CD4-positive, alpha-beta memory T cell (primary cell): ENCODE results near the gene EPN3. TPM values are rescaled to one million over a fixed set of nuclear protein-coding genes. Genes with fewer than 3 reads are reported as not detected.

ENCODE experiments used
- CTCF ChIA-PET: fragments of 350-600 bp; sonication (Branson Sonifier 250); formaldehyde crosslinking; loops from one replicate; lab custom pipeline; 2021; ENCODE audit warnings: inconsistent platforms; ENCODE audit not compliant: partially characterized antibody; lab: Charles Lee
- POLR2A ChIA-PET: fragments of 350-600 bp; sonication (Branson Sonifier 250); formaldehyde crosslinking; loops from one replicate; lab custom pipeline; 2021; ENCODE audit not compliant: partially characterized antibody; lab: Charles Lee
- DNase-seq, 5 donors: peaks; one replicate each; pipeline versions ENCODE4 v3.0.0 to v3.0.0-alpha.2; 2020 to 2022; ENCODE audit warnings: mixed read lengths in 1 of 5
- H3K27ac ChIP-seq: one replicate; pipeline ENCODE4 v1.7.0; 2013; ENCODE audit warnings: low read depth, low read length
- H3K27me3 ChIP-seq: 2 replicates; pipeline ENCODE4 v1.7.0; 2013; ENCODE audit warnings: mild to moderate bottlenecking, low read length, moderate library complexity; ENCODE audit not compliant: insufficient read depth
- H3K36me3 ChIP-seq: 2 replicates; pipeline ENCODE4 v1.7.0; 2013; ENCODE audit warnings: mild to moderate bottlenecking, low read length, moderate library complexity; ENCODE audit not compliant: insufficient read depth
- H3K4me1 ChIP-seq: 2 replicates; pipeline ENCODE4 v1.7.0; 2013; ENCODE audit warnings: mild to moderate bottlenecking, low read length, moderate library complexity; ENCODE audit not compliant: insufficient read depth
- H3K4me3 ChIP-seq, 2 donors: one replicate each; pipeline ENCODE4 v1.7.0; 2013; ENCODE audit warnings: low read length in 2 of 2, mild to moderate bottlenecking in 1 of 2
- H3K9me3 ChIP-seq, 2 donors: one replicate each; pipeline ENCODE4 v1.7.0; 2013; ENCODE audit warnings: low read length in 2 of 2, control low read depth in 1 of 2; ENCODE audit not compliant: control insufficient read depth in 1 of 2
- H3K27ac Mint-ChIP-seq, 7 donors: one replicate each; pipeline ENCODE4 v1.8.0; 2020 to 2021; ENCODE audit warnings: mixed read lengths in 7 of 7, mild to moderate bottlenecking in 6 of 7, inconsistent platforms in 3 of 7, moderate library complexity in 3 of 7
- H3K27me3 Mint-ChIP-seq, 2 donors: one replicate each; pipeline ENCODE4 v1.8.0; 2020 to 2021; ENCODE audit warnings: mixed read lengths in 2 of 2
- H3K36me3 Mint-ChIP-seq, 2 donors: one replicate each; pipeline ENCODE4 v1.8.0; 2020 to 2021; ENCODE audit warnings: mixed read lengths in 2 of 2, inconsistent platforms in 1 of 2, mild to moderate bottlenecking in 1 of 2
- H3K4me1 Mint-ChIP-seq, 4 donors: one replicate each; pipeline ENCODE4 v1.8.0; 2020 to 2021; ENCODE audit warnings: mixed read lengths in 4 of 4, mild to moderate bottlenecking in 1 of 4
- H3K4me3 Mint-ChIP-seq, 8 donors: one replicate each; pipeline ENCODE4 v1.8.0; 2020 to 2021; ENCODE audit warnings: mixed read lengths in 8 of 8, mild to moderate bottlenecking in 7 of 8, moderate library complexity in 6 of 8, inconsistent platforms in 3 of 8
- H3K9me3 Mint-ChIP-seq, 8 donors: one replicate each; pipeline ENCODE4 v1.8.0; 2020 to 2021; ENCODE audit warnings: mixed read lengths in 8 of 8, mild to moderate bottlenecking in 5 of 8, inconsistent platforms in 3 of 8, moderate library complexity in 1 of 8
- intact Hi-C: fragments of 100-400 bp; cut with micrococcal nuclease; formaldehyde crosslinking; loops from one replicate; pipeline ENCODE4 v1.15.1; 2023
- polyA plus RNA-seq, 2 donors: library from polyadenylated mRNA; unstranded; fragments of 300-500 nt; fragmentation: Illumina TruSeq; gene quantifications; one replicate each; pipeline ENCODE4 v1.2.3, GENCODE V29; 2021
- total RNA-seq, 2 experiments: library from RNA; stranded (reverse); gene quantifications; one replicate each; pipeline ENCODE4 v1.2.3, GENCODE V29; 2021

The EPN3 gene
- not detected for total RNA-seq
- polyA plus RNA-seq = not detected

- intact Hi-C loops = no loop called here
- Mint-ChIP-seq H3K4me3 (peak within 1 kb of the TSS in 3 of 8 donors; percentile 17 to 64 (median 48)), H3K27me3 (peaks cover 34 to 48% of the 10 kb centered on the region in 2 donors)
These were observed at the start of gene EPN3 for GRCh38 chr17:50532452-50533024. EPN3 (plus strand) TSS chr17:50532735; CDS start chr17:50536557, 3,822 bp downstream.

DNA sequence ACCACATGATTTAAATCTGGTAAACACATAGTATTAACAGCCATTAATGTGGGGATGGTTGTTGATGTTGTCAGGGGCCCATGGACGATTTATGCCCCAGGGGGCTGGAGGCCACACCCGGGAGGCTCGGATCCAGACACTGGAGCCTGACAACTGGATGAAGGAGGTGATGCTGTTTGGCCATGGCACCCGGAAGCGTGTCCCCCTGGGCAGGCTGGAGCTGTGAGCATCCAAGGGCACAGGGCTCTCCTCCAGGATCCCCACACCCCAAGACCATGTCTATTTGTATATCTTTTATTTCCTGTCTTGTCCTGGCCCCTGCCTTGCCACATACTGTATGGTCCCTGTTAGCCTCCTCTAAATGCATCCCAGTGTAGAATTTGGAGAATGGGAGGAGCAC, 49.3 kb upstream of the EPN3 start:
- no peaks in the 10 kb centered on the region for H3K9me3 Mint-ChIP-seq
- no peaks in the 10 kb centered on the region for H3K27me3 Mint-ChIP-seq
- Histone ChIP-seq H3K27ac (no peak overlapping the region), H3K36me3 (peaks cover 32% of the 10 kb centered on the region), H3K4me3 (no peak overlapping the region), H3K4me1 (peaks cover 14% of the 10 kb centered on the region), H3K27me3 (no peaks in the 10 kb centered on the region), H3K9me3 (no peaks in the 10 kb centered on the region)
- intact Hi-C loops = loop anchor here (2.0 kb wide), 1 partner anchor 360 kb away; no protein-coding TSS in a partner anchor
- H3K4me3 Mint-ChIP-seq = no peak overlapping the region
- H3K27ac Mint-ChIP-seq = peak overlapping the region in 1 of 7 donors; percentile 30
- DNase-seq = no peak
- ChIA-PET POLR2A (no interaction called here), CTCF (interaction anchor here (1.1 to 4.7 kb wide), 5 partner anchors 16 to 143 kb away, joined by 3 to 32 read pairs (median 5); no protein-coding TSS in a partner anchor)
- H3K4me1 Mint-ChIP-seq = peaks cover 11 to 27% (median 17%) of the 10 kb centered on the region in 4 donors
- H3K36me3 Mint-ChIP-seq = peaks cover 4 to 47% of the 10 kb centered on the region in 2 donors

More at GRCh38 chr17:50532452-50533024, at the start of gene EPN3:
- peak within 1 kb of the TSS in 1 of 7 donors; percentile 11 for H3K27ac Mint-ChIP-seq
- H3K4me1 ChIP-seq = peaks cover 20% of the 10 kb centered on the region
- DNase-seq = no peak
- peaks cover 19% of the 10 kb centered on the region for H3K27me3 ChIP-seq
- no peaks in the 10 kb centered on the region for H3K9me3 ChIP-seq
- no peaks in the 10 kb centered on the region for H3K36me3 ChIP-seq
- H3K4me3 ChIP-seq = no peak within 1 kb of the TSS
- no peaks in the 10 kb centered on the region for H3K36me3 Mint-ChIP-seq
- ChIA-PET CTCF (no interaction called here), POLR2A (no interaction called here)
- H3K27ac ChIP-seq = no peak within 1 kb of the TSS
- H3K9me3 Mint-ChIP-seq = no peaks in the 10 kb centered on the region
- H3K4me1 Mint-ChIP-seq = peaks cover 3 to 19% (median 8%) of the 10 kb centered on the region in 4 donors

- Mint-ChIP-seq H3K4me1 (peaks cover 8 to 18% (median 12%) of the 10 kb centered on the region in 4 donors), H3K27ac (peak overlapping the region in 1 of 7 donors; percentile 78), H3K9me3 (no peaks in the 10 kb centered on the region), H3K27me3 (no peaks in the 10 kb centered on the region), H3K36me3 (peaks cover 4 to 42% of the 10 kb centered on the region in 2 donors), H3K4me3 (no peak overlapping the region)
- Histone ChIP-seq H3K9me3 (no peaks in the 10 kb centered on the region), H3K27me3 (no peaks in the 10 kb centered on the region), H3K4me1 (peaks cover 10% of the 10 kb centered on the region), H3K4me3 (no peak overlapping the region), H3K27ac (no peak overlapping the region), H3K36me3 (peaks cover 32% of the 10 kb centered on the region)
- ChIA-PET POLR2A (no interaction called here), CTCF (interaction anchor here (1.0 to 4.7 kb wide), 6 partner anchors 8 to 357 kb away, joined by 3 to 32 read pairs (median 4); no protein-coding TSS in a partner anchor)
- DNase-seq = no peak
- intact Hi-C loops = no loop called here
These were observed 48.0 kb upstream of the EPN3 start for GRCh38 chr17:50484386-50485155.

- intact Hi-C loops = no loop called here
- peak overlapping the region in 1 of 7 donors; percentile 60 for H3K27ac Mint-ChIP-seq
- H3K9me3 Mint-ChIP-seq = no peaks in the 10 kb centered on the region
- Histone ChIP-seq H3K9me3 (no peaks in the 10 kb centered on the region), H3K36me3 (peaks cover 28% of the 10 kb centered on the region), H3K4me3 (no peak overlapping the region), H3K27ac (no peak overlapping the region), H3K4me1 (no peaks in the 10 kb centered on the region), H3K27me3 (no peaks in the 10 kb centered on the region)
- H3K4me3 Mint-ChIP-seq = no peak overlapping the region
- ChIA-PET POLR2A (no interaction called here), CTCF (interaction anchor here (1.3 to 1.9 kb wide), 3 partner anchors 8 to 125 kb away, joined by 3 to 6 read pairs (median 3); no protein-coding TSS in a partner anchor)
- no peaks in the 10 kb centered on the region for H3K27me3 Mint-ChIP-seq
- H3K36me3 Mint-ChIP-seq = peaks cover 4 to 34% of the 10 kb centered on the region in 2 donors
- DNase-seq = no peak
- H3K4me1 Mint-ChIP-seq = peaks cover 0 to 4% (median 2%) of the 10 kb centered on the region in 4 donors
These were observed 45.1 kb upstream of the EPN3 start for GRCh38 chr17:50487213-50488096.

GRCh38 chr17:50488880-50489279, 43.7 kb upstream of the EPN3 start:
- Histone ChIP-seq H3K36me3 (peaks cover 20% of the 10 kb centered on the region), H3K9me3 (no peaks in the 10 kb centered on the region), H3K4me1 (no peaks in the 10 kb centered on the region), H3K27ac (no peak overlapping the region), H3K4me3 (no peak overlapping the region), H3K27me3 (no peaks in the 10 kb centered on the region)
- no peaks in the 10 kb centered on the region for H3K27me3 Mint-ChIP-seq
- intact Hi-C loops = no loop called here
- CTCF ChIA-PET = no interaction called here
- no peak for DNase-seq
- no peak overlapping the region for H3K27ac Mint-ChIP-seq
- H3K36me3 Mint-ChIP-seq = peaks cover 4 to 22% of the 10 kb centered on the region in 2 donors
- POLR2A ChIA-PET = no interaction called here
- no peaks in the 10 kb centered on the region for H3K4me1 Mint-ChIP-seq
- no peak overlapping the region for H3K4me3 Mint-ChIP-seq
- H3K9me3 Mint-ChIP-seq = no peaks in the 10 kb centered on the region

DNA sequence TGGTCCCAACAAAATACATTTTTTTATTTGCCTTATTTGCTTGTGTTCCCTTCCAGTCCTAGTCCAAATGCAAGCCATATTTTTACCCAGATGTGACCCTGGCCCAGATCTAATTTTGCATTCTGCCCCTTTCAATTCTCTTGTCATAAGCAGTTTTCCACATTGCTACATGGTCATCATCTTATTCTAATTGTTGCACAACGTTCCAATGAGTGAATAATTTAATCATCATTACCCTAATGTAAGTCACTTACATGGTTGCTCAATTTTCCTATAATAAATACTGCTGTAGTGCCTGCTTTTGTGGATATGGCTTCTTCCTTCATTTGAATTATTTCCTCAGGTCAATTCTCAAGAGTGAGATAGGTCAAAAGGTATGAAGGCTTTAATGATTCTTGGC, 41.0 kb upstream of the EPN3 start:
- ChIA-PET CTCF (interaction anchor here (0.6 to 1.0 kb wide), 2 partner anchors 10 to 296 kb away, joined by 3 read pairs; no protein-coding TSS in a partner anchor), POLR2A (no interaction called here)
- intact Hi-C loops = no loop called here
- Mint-ChIP-seq H3K36me3 (peaks cover 0 to 2% of the 10 kb centered on the region in 2 donors), H3K4me1 (no peaks in the 10 kb centered on the region), H3K4me3 (no peak overlapping the region), H3K27me3 (peaks cover 0 to 1% of the 10 kb centered on the region in 2 donors), H3K27ac (no peak overlapping the region), H3K9me3 (no peaks in the 10 kb centered on the region)
- no peaks in the 10 kb centered on the region for H3K36me3 ChIP-seq
- H3K4me3 ChIP-seq = no peak overlapping the region
- no peaks in the 10 kb centered on the region for H3K4me1 ChIP-seq
- DNase-seq = no peak
- H3K9me3 ChIP-seq = no peaks in the 10 kb centered on the region
- no peaks in the 10 kb centered on the region for H3K27me3 ChIP-seq
- H3K27ac ChIP-seq = no peak overlapping the region
